HCT116 (cell line): Measurements from ENCODE around the gene CTNNAL1. TPM values are rescaled to one million over a fixed set of nuclear protein-coding genes. Genes with fewer than 3 reads are reported as not detected.

Experiments
- ATAC-seq: fragments of 200-7000 bp; cut with Tn5 transposase; 2 replicates; pipeline ENCODE4 v1.9.1; 2020; ENCODE audit warnings: mild to moderate bottlenecking, moderate library complexity
- BruUV-seq: library from RNA; stranded (reverse); fragments of 400-500 nt; replicated peaks from 2 replicates; lab custom pipeline; 2021; lab: Mats Ljungman, UMichigan
- CTCF ChIA-PET: fragments of 300-600 bp; sonication (Branson Sonifier 250); formaldehyde crosslinking; loops from one replicate; lab custom pipeline; 2021; ENCODE audit warnings: antibody characterized with exemption; lab: Charles Lee
- POLR2A ChIA-PET: fragments of 300-600, 350-600 bp; sonication (Branson Sonifier 250); formaldehyde crosslinking; loops from one replicate; lab custom pipeline; 2021; ENCODE audit warnings: antibody characterized with exemption; lab: Charles Lee
- RAD21 ChIA-PET, 2 experiments: fragments of 300-600 bp; sonication (Branson Sonifier 250); formaldehyde crosslinking; loops; one replicate each; lab custom pipeline; 2023; ENCODE audit warnings: low total read pairs in 2 of 2; ENCODE audit not compliant: uncharacterized antibody in 2 of 2, unreplicated experiment in 2 of 2, low non-redundant PET in 1 of 2; lab: Charles Lee
- DNase-seq: peaks from one replicate; pipeline ENCODE4 v3.0.0-alpha.2; 2010; ENCODE audit warnings: low read depth, low spot score
- H2AFZ ChIP-seq: fragments of 200-600 bp; shearing (Covaris generic), sonication (generic); 2 replicates; pipeline ENCODE4 v1.6.1; 2017; ENCODE audit warnings: low read depth, mixed run types, mixed read lengths, antibody characterized with exemption, low read length; ENCODE audit not compliant: poor library complexity, severe bottlenecking
- H3K27ac ChIP-seq: 2 replicates; pipeline ENCODE4 v1.5.1; 2012; ENCODE audit warnings: low read depth, low read length
- H3K27me3 ChIP-seq: fragments of 200-600 bp; sonication (generic); 2 replicates; pipeline ENCODE4 v1.6.1; 2016; ENCODE audit warnings: mixed run types, low read length, mixed read lengths; ENCODE audit not compliant: insufficient read depth
- H3K36me3 ChIP-seq, 2 experiments: fragments of 200-500 bp in 1 of 2; fragments of 200-600 bp in 1 of 2; sonication (Bioruptor generic) in 1 of 2; sonication (generic) in 1 of 2; 2 replicates each; pipeline versions ENCODE4 v1.5.1 to v1.6.1; 2014 to 2016; ENCODE audit warnings: low read length in 2 of 2, inconsistent platforms in 1 of 2, mixed read lengths in 1 of 2, mixed run types in 1 of 2; ENCODE audit not compliant: insufficient read depth in 2 of 2, control insufficient read depth in 1 of 2
- H3K4me1 ChIP-seq, 2 experiments: fragments of 200-600 bp in 1 of 2; sonication (generic) in 1 of 2; 2 replicates each; pipeline versions ENCODE4 v1.5.1 to v1.6.1; 2012 to 2017; ENCODE audit warnings: low read length in 2 of 2, inconsistent platforms in 1 of 2, mild to moderate bottlenecking in 1 of 2, mixed read lengths in 1 of 2, mixed run types in 1 of 2, moderate library complexity in 1 of 2; ENCODE audit not compliant: insufficient read depth in 2 of 2, control insufficient read depth in 1 of 2
- H3K4me2 ChIP-seq: fragments of 200-600 bp; sonication (generic); 2 replicates; pipeline ENCODE4 v1.6.1; 2017; ENCODE audit warnings: mixed run types, low read length, mixed read lengths
- H3K4me3 ChIP-seq, 2 experiments: fragments of 200-600 bp in 1 of 2; sonication (generic) in 1 of 2; replicated peaks in 1 of 2; 2 replicates each; pipeline ENCODE4 v1.5.1; 2011 to 2016; ENCODE audit warnings: low read length in 2 of 2, control low read depth in 1 of 2, low read depth in 1 of 2, mild to moderate bottlenecking in 1 of 2, mixed read lengths in 1 of 2, mixed run types in 1 of 2
- H3K79me2 ChIP-seq: fragments of 200-600 bp; sonication (generic); 2 replicates; pipeline ENCODE4 v1.6.1; 2017; ENCODE audit warnings: mild to moderate bottlenecking, mixed run types, low read length, moderate library complexity, mixed read lengths; ENCODE audit not compliant: insufficient read depth
- H3K9ac ChIP-seq: fragments of 200-600 bp; sonication (generic); 2 replicates; pipeline ENCODE4 v1.6.1; 2016; ENCODE audit warnings: low read length, mixed read lengths
- H3K9me2 ChIP-seq: fragments of 200-600 bp; sonication (generic), shearing (Covaris generic); 2 replicates; pipeline ENCODE4 v1.6.1; 2017; ENCODE audit warnings: mixed run types, mild to moderate bottlenecking, moderate library complexity; ENCODE audit not compliant: insufficient read depth
- H3K9me3 ChIP-seq, 2 experiments: fragments of 200-500 bp in 1 of 2; fragments of 200-600 bp in 1 of 2; sonication (Bioruptor generic) in 1 of 2; sonication (generic) in 1 of 2; 2 replicates each; pipeline ENCODE4 v1.6.1; 2014 to 2017; ENCODE audit warnings: low read length in 2 of 2, mixed read lengths in 2 of 2, inconsistent platforms in 1 of 2, low read depth in 1 of 2, mild to moderate bottlenecking in 1 of 2, mixed run types in 1 of 2, moderate library complexity in 1 of 2; ENCODE audit not compliant: control insufficient read depth in 1 of 2, insufficient read depth in 1 of 2
- H4K20me1 ChIP-seq: fragments of 200-600 bp; sonication (generic), shearing (Covaris generic); 2 replicates; pipeline ENCODE4 v1.6.1; 2017; ENCODE audit warnings: mixed run types, mild to moderate bottlenecking, moderate library complexity; ENCODE audit not compliant: insufficient read depth
- ELF1 ChIP-seq: IDR thresholded peaks from 2 replicates; pipeline ENCODE4 v1.6.1; 2012; ENCODE audit warnings: low read depth, borderline replicate concordance
- EZH2 ChIP-seq: fragments of 200-600 bp; sonication (generic); IDR thresholded peaks from 2 replicates; pipeline ENCODE4 v1.6.1; 2017; ENCODE audit warnings: antibody characterized with exemption, mixed run types
- FOSL1 ChIP-seq: IDR thresholded peaks from 2 replicates; pipeline ENCODE4 v1.6.1; 2012; ENCODE audit warnings: low read depth
- JUND ChIP-seq: IDR thresholded peaks from 2 replicates; pipeline ENCODE4 v1.6.1; 2012
- POLR2AphosphoS5 ChIP-seq: IDR thresholded peaks from 2 replicates; pipeline ENCODE4 v1.6.1; 2011; ENCODE audit warnings: mild to moderate bottlenecking, low read depth, low read length, moderate library complexity
- RAD21 ChIP-seq: IDR thresholded peaks from 2 replicates; pipeline ENCODE4 v1.6.1; 2012; ENCODE audit warnings: low read depth, mild to moderate bottlenecking
- YY1 ChIP-seq: IDR thresholded peaks from 2 replicates; pipeline ENCODE4 v1.6.1; 2011; ENCODE audit warnings: low read length, low read depth, moderate library complexity, mild to moderate bottlenecking; ENCODE audit not compliant: insufficient replicate concordance; ENCODE audit errors: extremely low read depth
- ZNF274 ChIP-seq: fragments of 200-500 bp; sonication (Bioruptor generic); IDR thresholded peaks from 2 replicates; pipeline ENCODE4 v1.6.1; 2014; ENCODE audit warnings: mild to moderate bottlenecking, low read depth, low read length, inconsistent platforms
- intact Hi-C: fragments of 100-400 bp; cut with micrococcal nuclease; formaldehyde crosslinking; loops from 2 replicates; pipeline ENCODE4 v1.10.0; 2022
- total RNA-seq: library from RNA; stranded (reverse); gene quantifications from one replicate; pipeline ENCODE4 v1.2.1, GENCODE V29; 2021; ENCODE audit not compliant: unreplicated experiment
- TF ChIP-seq, protein P1 (sequence below): IDR thresholded peaks from 2 replicates; pipeline ENCODE4 v1.6.1; 2011; ENCODE audit warnings: mild to moderate bottlenecking, low read length, moderate library complexity; ENCODE audit not compliant: insufficient replicate concordance; ENCODE audit errors: extremely low read depth
- TF ChIP-seq, protein P2 (sequence below): IDR thresholded peaks from 2 replicates; pipeline ENCODE4 v1.6.1; 2012; ENCODE audit warnings: low read depth
- TF ChIP-seq, protein P3 (sequence below): IDR thresholded peaks from 2 replicates; pipeline ENCODE4 v1.6.1; 2012

Gene CTNNAL1
- total RNA-seq, 1 experiment from 2014 or later, result 87.2 TPM

DNA sequence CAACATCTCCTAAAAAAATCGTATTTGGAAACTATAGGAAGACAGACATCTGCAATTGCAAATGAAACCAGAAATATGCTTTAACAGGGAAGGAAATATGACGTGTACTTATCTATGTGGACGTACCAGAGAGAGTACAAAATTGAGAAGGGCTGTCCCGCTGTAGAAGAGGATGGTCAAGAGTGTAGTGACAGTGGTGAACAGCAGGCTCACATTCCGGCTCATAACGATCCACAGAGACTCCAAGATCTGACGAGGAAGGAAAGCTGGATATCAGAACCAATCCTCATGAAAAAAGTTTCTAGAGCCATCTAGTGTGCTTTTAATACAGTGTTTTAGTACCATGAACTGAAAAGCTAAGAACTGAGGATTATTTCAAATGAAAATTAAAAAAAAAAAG is 37.1 kb upstream of the CTNNAL1 start:
- CTCF ChIA-PET, result no interaction called here
- H3K36me3 ChIP-seq, result peaks cover 30 to 37% of the 10 kb centered on the region in 2 experiments
- H3K27ac ChIP-seq, result no peak overlapping the region
- intact Hi-C loops, result no loop called here
- H3K4me1 ChIP-seq, result no peaks in the 10 kb centered on the region
- RAD21 ChIA-PET, result no interaction called here
- no TSS peak for BruUV-seq
- TF ChIP-seq EZH2 (no peak), POLR2AphosphoS5 (no peak), FOSL1 (no peak), JUND (no peak), ELF1 (no peak), RAD21 (no peak), YY1 (no peak), ZNF274 (no peak)
- TF ChIP-seq, protein P1, sequence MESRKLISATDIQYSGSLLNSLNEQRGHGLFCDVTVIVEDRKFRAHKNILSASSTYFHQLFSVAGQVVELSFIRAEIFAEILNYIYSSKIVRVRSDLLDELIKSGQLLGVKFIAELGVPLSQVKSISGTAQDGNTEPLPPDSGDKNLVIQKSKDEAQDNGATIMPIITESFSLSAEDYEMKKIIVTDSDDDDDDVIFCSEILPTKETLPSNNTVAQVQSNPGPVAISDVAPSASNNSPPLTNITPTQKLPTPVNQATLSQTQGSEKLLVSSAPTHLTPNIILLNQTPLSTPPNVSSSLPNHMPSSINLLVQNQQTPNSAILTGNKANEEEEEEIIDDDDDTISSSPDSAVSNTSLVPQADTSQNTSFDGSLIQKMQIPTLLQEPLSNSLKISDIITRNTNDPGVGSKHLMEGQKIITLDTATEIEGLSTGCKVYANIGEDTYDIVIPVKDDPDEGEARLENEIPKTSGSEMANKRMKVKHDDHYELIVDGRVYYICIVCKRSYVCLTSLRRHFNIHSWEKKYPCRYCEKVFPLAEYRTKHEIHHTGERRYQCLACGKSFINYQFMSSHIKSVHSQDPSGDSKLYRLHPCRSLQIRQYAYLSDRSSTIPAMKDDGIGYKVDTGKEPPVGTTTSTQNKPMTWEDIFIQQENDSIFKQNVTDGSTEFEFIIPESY, result no peak
- TF ChIP-seq, protein P2, sequence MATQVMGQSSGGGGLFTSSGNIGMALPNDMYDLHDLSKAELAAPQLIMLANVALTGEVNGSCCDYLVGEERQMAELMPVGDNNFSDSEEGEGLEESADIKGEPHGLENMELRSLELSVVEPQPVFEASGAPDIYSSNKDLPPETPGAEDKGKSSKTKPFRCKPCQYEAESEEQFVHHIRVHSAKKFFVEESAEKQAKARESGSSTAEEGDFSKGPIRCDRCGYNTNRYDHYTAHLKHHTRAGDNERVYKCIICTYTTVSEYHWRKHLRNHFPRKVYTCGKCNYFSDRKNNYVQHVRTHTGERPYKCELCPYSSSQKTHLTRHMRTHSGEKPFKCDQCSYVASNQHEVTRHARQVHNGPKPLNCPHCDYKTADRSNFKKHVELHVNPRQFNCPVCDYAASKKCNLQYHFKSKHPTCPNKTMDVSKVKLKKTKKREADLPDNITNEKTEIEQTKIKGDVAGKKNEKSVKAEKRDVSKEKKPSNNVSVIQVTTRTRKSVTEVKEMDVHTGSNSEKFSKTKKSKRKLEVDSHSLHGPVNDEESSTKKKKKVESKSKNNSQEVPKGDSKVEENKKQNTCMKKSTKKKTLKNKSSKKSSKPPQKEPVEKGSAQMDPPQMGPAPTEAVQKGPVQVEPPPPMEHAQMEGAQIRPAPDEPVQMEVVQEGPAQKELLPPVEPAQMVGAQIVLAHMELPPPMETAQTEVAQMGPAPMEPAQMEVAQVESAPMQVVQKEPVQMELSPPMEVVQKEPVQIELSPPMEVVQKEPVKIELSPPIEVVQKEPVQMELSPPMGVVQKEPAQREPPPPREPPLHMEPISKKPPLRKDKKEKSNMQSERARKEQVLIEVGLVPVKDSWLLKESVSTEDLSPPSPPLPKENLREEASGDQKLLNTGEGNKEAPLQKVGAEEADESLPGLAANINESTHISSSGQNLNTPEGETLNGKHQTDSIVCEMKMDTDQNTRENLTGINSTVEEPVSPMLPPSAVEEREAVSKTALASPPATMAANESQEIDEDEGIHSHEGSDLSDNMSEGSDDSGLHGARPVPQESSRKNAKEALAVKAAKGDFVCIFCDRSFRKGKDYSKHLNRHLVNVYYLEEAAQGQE, result no peak
- TF ChIP-seq, protein P3, sequence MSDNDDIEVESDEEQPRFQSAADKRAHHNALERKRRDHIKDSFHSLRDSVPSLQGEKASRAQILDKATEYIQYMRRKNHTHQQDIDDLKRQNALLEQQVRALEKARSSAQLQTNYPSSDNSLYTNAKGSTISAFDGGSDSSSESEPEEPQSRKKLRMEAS, result no peak
- no peaks in the 10 kb centered on the region for H4K20me1 ChIP-seq
- H3K9me3 ChIP-seq, result no peaks in the 10 kb centered on the region
- no peaks in the 10 kb centered on the region for H3K27me3 ChIP-seq
- H3K9ac ChIP-seq, result no peak overlapping the region
- no peak for DNase-seq
- no peak overlapping the region for H2AFZ ChIP-seq
- H3K4me2 ChIP-seq, result no peak overlapping the region
- H3K9me2 ChIP-seq, result no peaks in the 10 kb centered on the region
- no peak for ATAC-seq
- H3K4me3 ChIP-seq, result no peak overlapping the region
- POLR2A ChIA-PET, result no interaction called here
- no peaks in the 10 kb centered on the region for H3K79me2 ChIP-seq
